22Rv1 (cell line): Measurements from ENCODE around the gene ST3GAL6.

ENCODE experiments used
- H3K27ac ChIP-seq: fragments of 450-650 bp; 2 replicates; pipeline ENCODE4 v1.5.1; 2017
- ZFX ChIP-seq: fragments of 450-650 bp; IDR thresholded peaks from 2 replicates; pipeline ENCODE4 v1.6.1; 2017; ENCODE audit warnings: antibody characterized with exemption, borderline replicate concordance
- TF ChIP-seq, protein P1 (sequence below): fragments of 450-650 bp; IDR thresholded peaks from 2 replicates; pipeline ENCODE4 v1.5.1; 2017; ENCODE audit warnings: mild to moderate bottlenecking

Gene ST3GAL6

DNA sequence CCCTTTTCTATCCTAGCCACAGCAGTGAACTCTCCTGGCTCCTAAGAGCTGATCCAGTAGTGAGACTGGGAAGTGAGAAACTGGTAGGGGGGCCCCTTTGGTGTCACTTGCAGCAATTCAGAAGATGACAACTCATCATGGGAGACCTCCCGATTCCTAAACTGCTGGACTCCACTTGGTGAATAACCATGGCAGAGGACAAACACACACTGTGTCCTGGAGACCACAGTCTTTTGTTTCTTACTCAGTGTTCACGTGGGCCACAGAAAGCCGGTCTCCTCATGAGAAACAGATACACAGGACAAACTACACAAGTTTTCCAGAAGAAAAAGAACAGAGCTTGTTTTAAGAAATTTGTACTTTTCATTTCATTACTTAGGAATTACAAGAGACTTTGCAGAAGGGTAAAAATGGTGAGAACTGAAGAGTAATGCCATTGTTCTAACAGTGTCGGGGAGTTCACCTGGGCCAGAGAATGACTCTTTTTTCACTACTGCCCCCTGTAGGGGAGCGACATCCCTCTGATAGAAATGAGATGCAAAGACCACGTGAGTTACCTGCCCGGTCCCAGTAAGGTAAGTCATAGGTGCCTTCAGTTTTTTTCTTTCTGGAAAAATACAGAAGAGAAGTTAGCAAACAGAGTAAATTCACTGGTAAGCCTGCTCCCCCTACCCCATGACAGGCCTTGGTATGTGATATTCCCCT is 38.1 kb downstream of the ST3GAL6 start:
- no peak for TF ChIP-seq ZFX
- TF ChIP-seq, protein P1, sequence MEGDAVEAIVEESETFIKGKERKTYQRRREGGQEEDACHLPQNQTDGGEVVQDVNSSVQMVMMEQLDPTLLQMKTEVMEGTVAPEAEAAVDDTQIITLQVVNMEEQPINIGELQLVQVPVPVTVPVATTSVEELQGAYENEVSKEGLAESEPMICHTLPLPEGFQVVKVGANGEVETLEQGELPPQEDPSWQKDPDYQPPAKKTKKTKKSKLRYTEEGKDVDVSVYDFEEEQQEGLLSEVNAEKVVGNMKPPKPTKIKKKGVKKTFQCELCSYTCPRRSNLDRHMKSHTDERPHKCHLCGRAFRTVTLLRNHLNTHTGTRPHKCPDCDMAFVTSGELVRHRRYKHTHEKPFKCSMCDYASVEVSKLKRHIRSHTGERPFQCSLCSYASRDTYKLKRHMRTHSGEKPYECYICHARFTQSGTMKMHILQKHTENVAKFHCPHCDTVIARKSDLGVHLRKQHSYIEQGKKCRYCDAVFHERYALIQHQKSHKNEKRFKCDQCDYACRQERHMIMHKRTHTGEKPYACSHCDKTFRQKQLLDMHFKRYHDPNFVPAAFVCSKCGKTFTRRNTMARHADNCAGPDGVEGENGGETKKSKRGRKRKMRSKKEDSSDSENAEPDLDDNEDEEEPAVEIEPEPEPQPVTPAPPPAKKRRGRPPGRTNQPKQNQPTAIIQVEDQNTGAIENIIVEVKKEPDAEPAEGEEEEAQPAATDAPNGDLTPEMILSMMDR, result peak; percentile 15; the same call in 1 of the 2 replicates
- no peak overlapping the region for H3K27ac ChIP-seq

DNA sequence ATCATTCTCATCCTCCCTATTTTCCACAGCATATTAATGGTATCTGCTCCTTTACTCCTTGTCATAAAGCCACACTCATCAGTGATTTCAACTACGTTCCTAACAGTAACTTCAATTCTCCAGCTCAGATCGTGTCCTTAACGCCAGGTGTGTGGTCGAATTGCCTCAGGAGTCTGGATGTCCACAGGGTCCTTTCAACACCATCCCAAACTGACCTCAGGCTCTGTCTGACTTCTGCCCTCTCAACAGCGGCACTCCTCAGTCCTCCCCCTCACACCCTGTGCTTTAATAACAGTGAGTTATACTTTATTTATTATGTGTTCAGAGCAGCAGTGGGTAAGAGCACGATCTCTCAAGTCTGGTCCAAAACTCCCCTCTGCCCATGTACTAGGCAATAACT is 42.4 kb downstream of the ST3GAL6 start:
- H3K27ac ChIP-seq, result no peak overlapping the region
- TF ChIP-seq ZFX, result no peak
- TF ChIP-seq, protein P1, result no peak

DNA sequence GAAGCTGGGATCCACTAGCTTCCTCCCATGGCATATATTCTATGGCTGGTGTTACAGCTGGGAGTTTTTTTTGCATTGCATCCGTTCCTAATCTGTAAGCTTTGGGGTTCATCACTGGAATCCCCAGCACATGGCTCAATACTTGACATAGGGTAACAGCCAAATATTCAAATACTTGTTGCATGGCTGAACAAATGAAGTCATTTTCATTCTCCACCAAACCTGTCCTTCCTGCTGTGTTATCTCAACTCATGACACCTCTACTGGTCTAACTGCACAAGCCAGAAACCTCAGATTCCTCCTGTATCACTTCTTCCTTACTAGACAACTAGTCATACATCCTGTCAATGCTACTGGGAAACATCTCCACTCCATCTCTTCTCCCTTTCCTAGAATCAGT is 43.4 kb downstream of the ST3GAL6 start:
- TF ChIP-seq, protein P1, result no peak
- TF ChIP-seq ZFX, result no peak
- H3K27ac ChIP-seq, result no peak overlapping the region

DNA sequence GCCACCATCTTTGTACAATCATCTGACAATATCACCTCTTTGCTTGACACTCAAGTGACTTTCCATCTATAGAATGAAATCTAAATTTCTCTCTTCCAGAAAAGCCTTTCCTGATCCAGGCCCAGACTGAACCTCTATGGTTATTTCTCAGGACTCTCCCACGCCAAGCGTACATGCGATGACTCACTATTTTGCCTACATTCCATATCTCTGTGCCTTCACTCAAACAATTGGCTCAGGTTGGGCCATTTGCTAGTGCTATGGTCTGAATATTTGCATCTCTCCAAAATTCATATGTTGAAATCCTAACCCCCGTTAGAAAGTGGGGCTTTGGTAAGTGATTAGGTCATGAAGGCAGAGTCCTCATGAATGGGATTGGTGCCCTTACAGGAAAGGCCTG is 43.9 kb downstream of the ST3GAL6 start:
- TF ChIP-seq, protein P1, result no peak
- TF ChIP-seq ZFX, result no peak
- H3K27ac ChIP-seq, result no peak overlapping the region

DNA sequence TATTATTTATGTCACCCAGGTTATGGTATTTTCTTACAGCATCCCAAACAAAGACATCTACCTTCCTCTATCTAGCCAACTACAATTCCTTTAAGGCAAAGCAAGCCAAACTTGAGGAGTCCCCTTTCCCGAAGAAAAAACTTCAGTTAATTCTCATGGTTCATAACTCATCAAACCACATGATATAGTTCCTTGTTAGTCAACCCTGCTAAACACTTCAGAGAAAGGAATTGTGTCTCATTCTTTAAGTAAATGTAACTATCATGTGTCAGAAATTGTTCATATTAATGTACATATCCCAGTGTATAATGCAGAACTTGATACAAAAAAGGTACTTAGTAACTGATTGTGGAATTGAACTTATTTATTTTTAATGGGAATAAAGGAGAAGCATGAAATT is 44.4 kb downstream of the ST3GAL6 start:
- TF ChIP-seq, protein P1, result no peak
- no peak for TF ChIP-seq ZFX
- no peak overlapping the region for H3K27ac ChIP-seq

DNA sequence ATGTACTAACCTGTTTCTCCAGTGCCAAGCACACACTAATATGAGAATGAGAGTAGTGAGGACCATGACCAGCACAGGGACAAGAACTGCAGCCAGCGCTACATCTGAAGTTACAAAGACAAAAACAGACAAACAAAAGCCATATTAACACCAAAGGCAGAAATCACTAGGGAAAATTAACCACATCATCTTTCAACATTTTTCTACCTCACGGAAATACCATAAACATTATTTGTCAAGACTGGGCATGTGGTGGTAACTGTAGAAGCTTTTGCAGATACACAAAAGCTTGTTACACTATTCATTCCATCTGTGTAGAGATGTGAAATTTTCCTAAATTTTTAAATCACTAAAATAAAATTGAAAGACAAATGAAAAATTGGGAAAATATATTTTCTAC is 44.9 kb downstream of the ST3GAL6 start:
- H3K27ac ChIP-seq, result no peak overlapping the region
- no peak for TF ChIP-seq ZFX
- TF ChIP-seq, protein P1, result no peak

DNA sequence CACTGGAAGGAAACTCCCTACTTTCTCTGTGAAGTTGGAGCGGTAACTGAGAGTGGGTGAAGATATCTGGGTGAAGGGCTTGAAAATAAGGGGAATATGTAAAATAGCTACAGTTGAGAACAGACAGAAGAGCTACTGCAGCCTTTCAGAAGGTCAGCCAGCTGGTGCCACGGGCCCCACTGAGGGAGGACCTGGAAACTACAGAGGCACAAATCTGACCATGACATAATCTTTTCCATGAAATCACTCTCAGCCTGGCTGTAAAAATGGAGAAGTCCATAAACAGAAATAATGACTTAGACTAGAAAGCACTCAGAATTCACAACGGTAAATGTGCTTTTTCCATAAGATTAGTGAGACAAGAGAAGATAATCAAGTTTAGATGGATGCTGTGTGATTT is 46.4 kb downstream of the ST3GAL6 start:
- no peak for TF ChIP-seq ZFX
- TF ChIP-seq, protein P1, result no peak
- no peak overlapping the region for H3K27ac ChIP-seq
